Stimulated activated naive CD8-positive, alpha-beta T cell treated with anti-CD3 and anti-CD28 coated beads, Interleukin-15, amount 100 ng/mL, for 72 hours (primary cell): ENCODE measurements around the gene ZC3H8.
A peak's percentile ranks its signal among the peaks of the same experiment; 100 is the strongest.

ENCODE experiments used
- ATAC-seq: fragments of 150-1000 bp; cut with Tn5 transposase; 2 replicates; pipeline ENCODE4 v1.10.0; 2021; ENCODE audit warnings: mild to moderate bottlenecking, moderate library complexity
- DNase-seq, 2 donors: peaks; one replicate each; pipeline ENCODE4 v3.0.0; 2021 to 2022
- H3K27ac Mint-ChIP-seq, 2 donors: one replicate each; pipeline ENCODE4 v1.8.0; 2022; ENCODE audit warnings: mild to moderate bottlenecking in 2 of 2, mixed read lengths in 2 of 2, moderate library complexity in 2 of 2
- H3K27me3 Mint-ChIP-seq: one replicate; pipeline ENCODE4 v1.8.0; 2022; ENCODE audit warnings: mixed read lengths
- H3K4me1 Mint-ChIP-seq: one replicate; pipeline ENCODE4 v1.8.0; 2022; ENCODE audit warnings: mild to moderate bottlenecking, mixed read lengths
- H3K4me3 Mint-ChIP-seq, 2 donors: one replicate each; pipeline ENCODE4 v1.8.0; 2022; ENCODE audit warnings: mild to moderate bottlenecking in 2 of 2, mixed read lengths in 2 of 2, moderate library complexity in 1 of 2
- H3K9me3 Mint-ChIP-seq, 2 donors: one replicate each; pipeline ENCODE4 v1.8.0; 2022; ENCODE audit warnings: mixed read lengths in 2 of 2

ZC3H8 gene

DNA sequence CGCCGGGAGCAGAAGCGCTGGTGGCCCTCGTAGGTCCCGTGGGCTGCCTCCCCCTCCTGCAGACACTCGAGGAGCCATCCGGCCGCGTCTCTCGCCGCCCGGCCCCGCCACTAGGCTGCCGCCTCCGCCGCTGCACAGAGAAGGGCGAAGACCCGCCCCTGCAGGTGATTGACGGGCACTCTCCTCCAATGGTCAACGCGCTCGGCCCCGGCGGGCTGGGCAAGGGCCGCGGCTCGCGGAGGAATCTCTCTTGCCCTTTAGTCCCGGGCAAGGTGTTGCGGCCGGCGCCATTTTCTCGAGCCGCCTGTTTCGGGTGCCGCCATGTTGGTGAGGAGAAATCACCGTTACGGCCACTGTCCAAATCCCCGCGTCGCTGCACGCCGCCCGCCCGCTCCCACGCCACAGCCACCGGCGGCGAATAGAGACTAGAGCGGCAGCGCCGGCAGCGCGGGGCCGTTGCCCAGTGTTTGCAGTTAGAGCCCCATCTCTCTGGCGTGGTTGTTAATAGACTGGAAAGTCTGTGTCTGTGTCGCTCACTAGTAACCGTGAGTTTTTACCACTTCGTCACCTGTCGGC lies 20.6 kb upstream of the ZC3H8 start, which contains the start of gene ZC3H6:
Gene ZC3H6 (plus strand): TSS at position 287 of the 576 bp plus-strand sequence. CDS start 398 bp downstream, outside the sequence.
- DNase-seq, result peak; percentile 100
- Mint-ChIP-seq H3K4me1 (peaks cover under 1% of the 10 kb centered on the region), H3K27me3 (no peaks in the 10 kb centered on the region), H3K27ac (peak within 1 kb of the TSS; percentile 99 to 100), H3K9me3 (no peaks in the 10 kb centered on the region), H3K4me3 (peak within 1 kb of the TSS; percentile 92 to 94)
- peak; percentile 98 for ATAC-seq

DNA sequence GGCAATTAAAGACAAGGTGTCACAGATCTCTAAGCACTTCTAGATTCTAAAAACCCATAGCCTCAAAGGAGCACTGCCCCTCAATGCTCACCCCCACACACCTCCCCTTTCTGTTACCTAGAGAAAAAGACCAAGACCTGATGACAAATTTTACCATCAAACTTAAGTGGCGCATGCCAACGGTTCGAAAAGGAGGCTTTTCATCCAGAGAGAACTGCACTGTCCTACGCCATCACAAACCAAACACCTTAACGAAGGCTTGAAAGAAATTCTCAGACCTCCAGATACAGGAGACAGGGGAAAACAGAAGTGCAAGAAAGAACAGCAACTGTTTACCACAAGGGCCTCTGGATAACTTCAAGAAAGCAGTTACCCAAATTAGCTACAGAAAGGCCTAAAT lies 18.5 kb upstream of the ZC3H8 start:
- Mint-ChIP-seq H3K27me3 (no peaks in the 10 kb centered on the region), H3K9me3 (peaks cover 6% of the 10 kb centered on the region in 2 donors), H3K4me1 (no peaks in the 10 kb centered on the region), H3K4me3 (no peak overlapping the region), H3K27ac (no peak overlapping the region)
- DNase-seq, result no peak
- ATAC-seq, result no peak

GRCh38 chr2:112272669-112273068 lies 17.8 kb upstream of the ZC3H8 start:
- H3K4me1 Mint-ChIP-seq, result no peaks in the 10 kb centered on the region
- H3K27me3 Mint-ChIP-seq, result no peaks in the 10 kb centered on the region
- DNase-seq (no peak), ATAC-seq (no peak)
- H3K4me3 Mint-ChIP-seq, result no peak overlapping the region
- no peak overlapping the region for H3K27ac Mint-ChIP-seq
- peaks cover 10 to 11% of the 10 kb centered on the region in 2 donors for H3K9me3 Mint-ChIP-seq

DNA sequence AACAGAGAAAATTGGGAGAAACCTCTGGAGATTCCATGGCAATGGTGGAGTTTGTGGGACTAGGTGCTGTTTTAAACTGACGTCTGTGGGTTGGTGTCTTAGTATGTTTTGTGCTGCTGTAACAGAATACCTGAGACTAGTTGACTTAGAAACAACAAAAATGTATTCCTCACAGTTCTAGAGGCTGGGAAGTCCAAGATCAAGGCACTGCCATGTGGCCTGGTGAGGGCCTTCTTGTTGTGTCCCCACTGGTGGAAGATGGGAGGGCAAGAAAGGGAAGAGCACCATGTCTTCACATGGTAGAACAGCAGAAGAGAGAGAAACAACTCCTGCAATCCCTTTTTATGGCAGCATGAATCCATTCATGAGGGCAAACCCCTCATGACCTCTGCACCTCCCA lies 13.7 kb upstream of the ZC3H8 start:
- H3K27me3 Mint-ChIP-seq, result no peaks in the 10 kb centered on the region
- ATAC-seq (no peak), DNase-seq (no peak)
- H3K27ac Mint-ChIP-seq, result no peak overlapping the region
- H3K4me3 Mint-ChIP-seq, result no peak overlapping the region
- H3K4me1 Mint-ChIP-seq, result no peaks in the 10 kb centered on the region
- H3K9me3 Mint-ChIP-seq, result peaks cover 10 to 11% of the 10 kb centered on the region in 2 donors

GRCh38 chr2:112262876-112263275 lies 8.0 kb upstream of the ZC3H8 start:
- H3K4me1 Mint-ChIP-seq, result peaks cover 10% of the 10 kb centered on the region
- ATAC-seq (no peak), DNase-seq (no peak)
- H3K4me3 Mint-ChIP-seq, result no peak overlapping the region
- no peak overlapping the region for H3K27ac Mint-ChIP-seq
- H3K9me3 Mint-ChIP-seq, result peaks cover 0 to 6% of the 10 kb centered on the region in 2 donors
- H3K27me3 Mint-ChIP-seq, result no peaks in the 10 kb centered on the region

GRCh38 chr2:112260295-112260625 lies 5.4 kb upstream of the ZC3H8 start:
- no peak overlapping the region for H3K27ac Mint-ChIP-seq
- peaks cover 0 to 6% of the 10 kb centered on the region in 2 donors for H3K9me3 Mint-ChIP-seq
- DNase-seq (no peak), ATAC-seq (no peak)
- H3K4me3 Mint-ChIP-seq, result no peak overlapping the region
- H3K27me3 Mint-ChIP-seq, result no peaks in the 10 kb centered on the region
- H3K4me1 Mint-ChIP-seq, result peaks cover 16% of the 10 kb centered on the region

DNA sequence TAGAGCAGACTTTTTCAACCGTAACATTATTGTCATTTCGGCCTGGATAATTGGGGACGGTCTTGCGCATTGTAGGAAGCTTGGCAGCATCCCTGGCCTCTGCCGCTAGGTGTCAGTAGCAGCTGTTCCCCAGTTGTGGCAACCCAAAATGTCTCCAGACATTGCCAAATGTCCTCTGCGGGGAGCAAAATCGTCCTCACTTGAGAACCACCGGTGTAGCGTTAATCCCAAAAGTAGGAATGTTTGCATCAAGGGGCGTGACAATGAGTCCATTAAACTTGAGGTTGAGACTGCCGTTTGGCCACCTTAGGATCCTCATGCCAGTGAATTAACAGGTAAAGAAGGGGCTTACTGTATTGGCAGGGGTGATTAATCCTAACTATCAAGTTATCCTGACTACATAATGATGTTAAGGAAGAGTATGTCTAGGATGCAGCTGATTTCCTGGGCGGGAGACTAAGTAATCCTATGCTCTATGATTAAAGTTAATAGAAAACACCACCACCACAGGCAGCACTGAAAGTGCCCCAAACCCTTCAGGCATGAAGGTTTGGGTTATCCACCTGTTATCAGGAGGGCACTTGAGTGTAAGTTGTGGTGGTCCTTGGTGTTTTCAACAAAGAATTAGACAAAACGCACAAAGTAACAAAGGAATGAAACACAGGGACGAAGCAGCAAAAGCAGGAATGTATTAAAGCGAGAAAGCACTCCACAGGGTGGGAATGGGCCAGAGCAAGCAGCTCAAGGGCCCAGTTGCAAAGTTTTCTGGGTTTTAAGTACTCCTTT lies 4.9 kb upstream of the ZC3H8 start:
- H3K4me3 Mint-ChIP-seq, result peak overlapping the region; percentile 68 to 75
- no peaks in the 10 kb centered on the region for H3K27me3 Mint-ChIP-seq
- H3K27ac Mint-ChIP-seq, result peak overlapping the region; percentile 71 to 93
- DNase-seq, result peak; percentile 76 to 83
- peaks cover 16% of the 10 kb centered on the region for H3K4me1 Mint-ChIP-seq
- H3K9me3 Mint-ChIP-seq, result peaks cover 0 to 6% of the 10 kb centered on the region in 2 donors
- peak; percentile 62 for ATAC-seq

DNA sequence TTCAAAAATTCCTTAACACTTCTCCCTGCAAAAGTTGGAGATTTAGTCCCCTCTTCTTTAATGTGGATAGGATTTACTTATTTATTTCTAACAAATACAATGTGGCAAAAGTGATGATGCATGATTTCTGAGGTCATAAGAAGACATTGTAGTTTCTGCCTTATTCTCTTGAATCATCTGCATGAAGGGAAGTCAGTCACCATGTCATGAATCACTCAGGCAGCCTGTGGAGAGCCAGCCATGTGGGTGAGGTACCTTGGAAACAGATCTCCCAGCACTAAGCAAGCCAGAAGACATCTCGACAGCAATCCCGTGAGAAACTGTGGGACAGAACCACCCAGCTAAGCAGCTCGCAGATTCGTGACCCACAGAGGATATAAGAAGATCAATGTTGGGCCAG lies 2.7 kb upstream of the ZC3H8 start:
- H3K4me3 Mint-ChIP-seq, result no peak overlapping the region
- peaks cover 16% of the 10 kb centered on the region for H3K4me1 Mint-ChIP-seq
- peaks cover 0 to 1% of the 10 kb centered on the region in 2 donors for H3K9me3 Mint-ChIP-seq
- DNase-seq (no peak), ATAC-seq (no peak)
- peak overlapping the region in 1 of 2 donors; percentile 79 for H3K27ac Mint-ChIP-seq
- no peaks in the 10 kb centered on the region for H3K27me3 Mint-ChIP-seq

DNA sequence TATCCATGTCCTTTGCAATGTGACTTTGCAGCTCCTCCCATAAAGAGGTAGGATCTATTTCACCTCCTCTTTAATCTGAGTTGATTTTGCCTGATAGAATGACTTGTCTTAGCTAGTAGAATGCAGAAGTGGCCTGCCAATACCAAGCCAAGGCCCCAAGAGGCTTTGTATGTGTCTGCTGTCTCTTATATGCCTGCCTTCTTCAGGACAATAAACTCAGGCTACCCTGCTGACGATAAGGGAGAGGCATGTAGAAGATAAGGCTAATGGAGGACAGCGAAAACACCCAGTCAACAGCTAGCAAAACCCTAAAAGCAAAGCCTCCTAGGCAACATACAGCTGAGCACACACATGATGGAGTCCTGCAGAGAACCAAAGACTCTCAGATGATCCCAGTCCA lies 1.8 kb upstream of the ZC3H8 start:
- no peaks in the 10 kb centered on the region for H3K27me3 Mint-ChIP-seq
- ATAC-seq (no peak), DNase-seq (no peak)
- no peak overlapping the region for H3K27ac Mint-ChIP-seq
- no peak overlapping the region for H3K4me3 Mint-ChIP-seq
- no peaks in the 10 kb centered on the region for H3K9me3 Mint-ChIP-seq
- peaks cover 16% of the 10 kb centered on the region for H3K4me1 Mint-ChIP-seq

DNA sequence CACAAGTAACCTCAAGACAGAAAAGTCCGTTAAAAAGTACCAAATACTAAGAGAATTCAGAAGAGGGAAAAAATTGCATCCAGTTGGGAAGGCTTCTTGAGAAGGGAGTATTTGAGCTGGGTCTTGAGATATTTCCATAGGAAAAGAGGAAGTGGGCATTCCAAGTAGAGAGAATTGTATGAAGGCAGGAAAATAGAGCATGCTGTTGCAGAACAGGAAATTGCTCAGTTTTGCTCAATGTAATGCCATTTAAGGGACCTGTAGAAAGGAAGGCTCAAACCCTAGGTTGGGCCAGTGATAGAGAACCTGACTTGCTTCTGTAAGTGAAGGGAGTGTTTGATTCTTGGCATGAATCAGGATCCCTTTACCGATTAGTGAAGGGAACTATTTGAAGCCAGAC lies 1.0 kb upstream of the ZC3H8 start:
- ATAC-seq, result no peak
- H3K27me3 Mint-ChIP-seq, result no peaks in the 10 kb centered on the region
- no peaks in the 10 kb centered on the region for H3K9me3 Mint-ChIP-seq
- H3K27ac Mint-ChIP-seq, result no peak overlapping the region
- no peak for DNase-seq
- H3K4me3 Mint-ChIP-seq, result no peak overlapping the region
- H3K4me1 Mint-ChIP-seq, result peaks cover 16% of the 10 kb centered on the region

- DNase-seq, result no peak
- H3K27me3 Mint-ChIP-seq, result no peaks in the 10 kb centered on the region
- H3K4me3 Mint-ChIP-seq, result peak overlapping the region in 1 of 2 donors; percentile 92
- no peak for ATAC-seq
- no peaks in the 10 kb centered on the region for H3K9me3 Mint-ChIP-seq
- H3K27ac Mint-ChIP-seq, result no peak overlapping the region
- peaks cover 7% of the 10 kb centered on the region for H3K4me1 Mint-ChIP-seq
Measured at GRCh38 chr2:112253261-112253815, 1.5 kb downstream of the ZC3H8 start.

DNA sequence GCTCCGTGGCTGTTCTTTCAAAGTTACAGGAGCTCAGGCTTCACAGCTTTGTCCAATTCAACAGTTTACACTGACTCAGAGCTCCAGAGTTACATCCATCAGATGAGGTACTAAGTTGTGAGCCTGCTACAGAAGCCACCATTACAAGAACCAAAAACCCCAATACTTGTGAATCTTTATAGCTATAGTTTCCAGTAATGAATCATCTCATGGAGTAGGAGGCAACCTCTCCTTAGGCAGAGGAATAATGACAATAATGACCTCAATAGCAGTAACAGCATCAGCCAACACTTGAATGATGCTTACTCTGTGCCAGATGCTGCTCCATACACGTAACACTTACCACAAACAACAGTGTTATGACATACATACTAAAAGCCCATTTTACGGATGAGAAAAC lies 3.6 kb downstream of the ZC3H8 start:
- no peaks in the 10 kb centered on the region for H3K9me3 Mint-ChIP-seq
- peaks cover 7% of the 10 kb centered on the region for H3K4me1 Mint-ChIP-seq
- H3K27ac Mint-ChIP-seq, result no peak overlapping the region
- H3K27me3 Mint-ChIP-seq, result no peaks in the 10 kb centered on the region
- no peak overlapping the region for H3K4me3 Mint-ChIP-seq
- DNase-seq (no peak), ATAC-seq (peak; percentile 37)

DNA sequence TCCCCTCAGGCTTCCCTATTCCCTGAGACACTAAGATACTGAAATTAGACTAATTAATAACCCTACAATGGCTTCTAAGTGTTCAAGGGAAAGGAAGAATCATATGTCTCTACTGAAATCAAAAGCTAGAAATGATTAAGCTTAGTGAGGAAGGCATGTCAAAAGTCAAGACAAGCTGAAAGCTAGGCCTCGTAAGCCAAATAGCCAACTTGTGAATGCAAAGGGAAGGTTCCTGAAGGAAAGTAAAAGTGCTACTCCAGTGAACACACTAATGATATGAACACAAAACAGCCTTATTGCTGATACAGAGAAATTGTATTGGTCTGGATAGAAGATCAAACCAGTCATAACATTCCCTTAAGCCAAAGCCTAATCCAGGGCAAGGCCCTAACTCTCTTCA lies 10.0 kb downstream of the ZC3H8 start:
- DNase-seq, result no peak
- Mint-ChIP-seq H3K9me3 (no peaks in the 10 kb centered on the region), H3K4me1 (peaks cover 28% of the 10 kb centered on the region), H3K27me3 (no peaks in the 10 kb centered on the region), H3K27ac (no peak overlapping the region), H3K4me3 (no peak overlapping the region)
- no peak for ATAC-seq

DNA sequence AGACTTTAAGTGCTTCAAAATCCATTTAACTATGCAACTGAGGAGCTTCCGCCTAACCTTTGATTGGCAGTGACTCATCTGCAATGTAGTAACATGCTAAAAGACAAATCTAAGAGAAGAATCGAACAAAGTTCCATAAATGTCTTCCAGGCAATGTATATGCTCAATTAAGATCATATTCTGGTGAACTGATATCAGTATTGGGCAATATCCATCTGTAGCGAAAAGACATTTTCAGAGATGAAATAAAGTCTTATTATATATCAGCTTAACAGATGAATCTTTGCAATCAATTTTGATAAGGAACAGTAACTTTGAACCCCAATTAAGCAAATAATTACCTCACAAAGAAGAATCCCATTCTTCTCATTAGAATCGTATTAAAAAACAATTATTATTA lies 11.6 kb downstream of the ZC3H8 start:
- DNase-seq (no peak), ATAC-seq (no peak)
- no peaks in the 10 kb centered on the region for H3K9me3 Mint-ChIP-seq
- H3K27ac Mint-ChIP-seq, result no peak overlapping the region
- H3K27me3 Mint-ChIP-seq, result no peaks in the 10 kb centered on the region
- no peak overlapping the region for H3K4me3 Mint-ChIP-seq
- peaks cover 28% of the 10 kb centered on the region for H3K4me1 Mint-ChIP-seq

DNA sequence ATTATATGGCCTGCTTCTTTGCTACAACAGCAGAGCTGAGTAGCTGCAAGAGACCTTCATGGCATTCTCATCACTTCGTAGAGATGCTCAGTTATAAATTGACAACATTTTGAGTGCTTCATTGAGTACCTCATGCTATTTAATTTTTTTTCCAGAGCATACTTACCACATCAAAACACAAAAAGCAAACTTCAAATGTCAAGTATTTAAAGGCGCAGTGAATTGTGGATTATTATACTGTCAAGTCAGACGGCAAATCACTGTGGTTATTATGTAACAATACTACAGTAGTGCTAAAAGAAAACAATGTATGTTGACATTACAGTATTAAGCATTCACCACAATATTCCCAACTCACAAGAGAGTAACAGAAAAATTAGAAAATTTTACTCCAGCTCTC lies 12.5 kb downstream of the ZC3H8 start:
- no peak overlapping the region for H3K4me3 Mint-ChIP-seq

DNA sequence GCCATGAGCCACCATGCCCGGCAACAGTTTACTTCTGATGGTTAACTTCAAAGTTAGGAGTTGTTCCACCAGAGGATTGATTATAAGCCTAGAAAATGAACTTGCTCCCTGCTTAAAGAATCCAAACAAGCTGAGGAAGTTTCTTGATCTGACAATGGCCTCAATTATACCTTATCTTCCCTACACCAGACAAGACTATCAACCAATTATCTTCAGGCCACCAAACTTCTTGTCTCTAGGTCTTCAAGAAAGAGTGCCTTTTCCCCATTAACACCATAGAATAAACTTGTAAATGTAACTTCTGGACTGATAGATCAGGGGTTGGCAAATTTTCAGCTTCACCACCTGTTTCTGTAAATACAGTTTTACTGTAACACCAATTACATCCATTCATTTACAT lies 15.0 kb downstream of the ZC3H8 start:
- no peaks in the 10 kb centered on the region for H3K9me3 Mint-ChIP-seq
- DNase-seq (no peak), ATAC-seq (no peak)
- peak overlapping the region in 1 of 2 donors; percentile 33 for H3K27ac Mint-ChIP-seq
- peaks cover 22% of the 10 kb centered on the region for H3K4me1 Mint-ChIP-seq
- H3K27me3 Mint-ChIP-seq, result no peaks in the 10 kb centered on the region
- no peak overlapping the region for H3K4me3 Mint-ChIP-seq

More for the DNA sequence above, 12.5 kb downstream of the ZC3H8 start:
- H3K27me3 Mint-ChIP-seq, result no peaks in the 10 kb centered on the region
- no peaks in the 10 kb centered on the region for H3K9me3 Mint-ChIP-seq
- peak overlapping the region in 1 of 2 donors; percentile 34 for H3K27ac Mint-ChIP-seq
- ATAC-seq, result no peak
- no peak for DNase-seq
- peaks cover 28% of the 10 kb centered on the region for H3K4me1 Mint-ChIP-seq
